ENCODE measurements around the gene RNF220.
"Not testable (repeated sequence)": the region's sequence is repeated elsewhere in the genome, so short reads cannot be mapped to it uniquely, and the experiment has no call there.

RNF220 gene

GRCh38 chr1:44684525-44684924 is 279.5 kb downstream of the RNF220 start:
- peak; percentile 69 for DNase-seq

- DNase-seq, result no peak
Measured at GRCh38 chr1:44685218-44685617, 280.2 kb downstream of the RNF220 start.

DNA sequence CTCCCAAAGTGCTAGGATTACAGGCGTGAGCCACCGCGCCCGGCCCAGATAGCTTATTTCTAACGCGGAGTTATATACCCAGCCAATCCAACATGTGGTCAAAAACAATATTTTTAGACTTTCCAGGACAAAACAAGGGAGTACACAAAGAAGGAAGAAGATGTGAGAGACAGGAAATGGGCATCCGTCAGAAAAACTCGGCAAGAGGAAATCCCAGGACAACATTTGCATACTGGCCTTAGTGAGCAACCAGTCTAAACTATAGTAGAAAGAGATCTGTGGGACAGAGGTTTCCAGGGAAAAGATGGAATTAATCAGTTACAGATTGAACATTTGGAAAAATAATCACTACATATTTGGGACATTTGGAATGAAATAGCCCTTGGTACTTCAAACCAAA is 280.8 kb downstream of the RNF220 start:
- no peak for DNase-seq

GRCh38 chr1:44688760-44689446 is 283.8 kb downstream of the RNF220 start:
- no peak for DNase-seq

GRCh38 chr1:44689447-44689765 is 284.4 kb downstream of the RNF220 start:
- DNase-seq, result no peak

DNA sequence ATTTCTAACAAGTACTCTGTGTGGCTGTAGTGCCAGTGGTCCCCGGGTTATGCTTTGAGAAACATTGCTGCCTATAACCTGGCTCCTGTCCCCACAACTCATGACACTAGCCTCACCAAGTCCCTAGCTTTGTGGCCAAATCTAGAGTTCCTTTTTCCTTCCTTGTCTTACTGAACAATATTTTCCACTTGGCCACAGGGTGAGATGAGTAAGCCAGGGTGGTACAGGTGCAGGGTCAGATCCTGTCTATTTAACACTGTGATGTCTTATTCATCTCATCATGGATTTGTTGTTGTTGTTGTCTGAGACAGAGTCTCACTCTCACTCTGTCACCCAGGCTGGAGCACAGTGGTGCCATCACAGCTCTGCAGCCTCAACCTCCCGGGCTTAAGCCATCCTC is 288.1 kb downstream of the RNF220 start:
- DNase-seq, result no peak

DNA sequence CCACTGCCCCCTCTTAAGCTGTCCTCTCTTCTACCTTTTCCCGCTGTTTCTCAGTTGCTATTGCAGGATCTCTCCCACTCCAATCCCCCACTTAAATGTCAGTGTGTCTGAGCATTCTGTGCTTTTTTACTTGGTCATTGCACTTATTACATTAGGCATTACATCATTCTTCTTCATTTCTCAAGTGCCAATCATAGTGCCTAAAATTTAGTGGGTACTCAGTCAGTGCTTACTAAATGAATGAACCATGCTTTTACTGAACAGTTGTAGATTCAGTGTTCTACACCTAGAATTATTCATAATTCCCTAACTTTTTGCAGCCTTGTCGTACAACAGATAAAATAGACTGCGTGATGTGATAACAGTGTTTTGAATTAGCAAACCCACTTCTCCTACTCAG is 288.8 kb downstream of the RNF220 start:
- no peak for DNase-seq

GRCh38 chr1:44694863-44695478 is 289.9 kb downstream of the RNF220 start:
- DNase-seq, result no peak

- no peak for DNase-seq
Measured at GRCh38 chr1:44695671-44696070, 290.6 kb downstream of the RNF220 start.

DNA sequence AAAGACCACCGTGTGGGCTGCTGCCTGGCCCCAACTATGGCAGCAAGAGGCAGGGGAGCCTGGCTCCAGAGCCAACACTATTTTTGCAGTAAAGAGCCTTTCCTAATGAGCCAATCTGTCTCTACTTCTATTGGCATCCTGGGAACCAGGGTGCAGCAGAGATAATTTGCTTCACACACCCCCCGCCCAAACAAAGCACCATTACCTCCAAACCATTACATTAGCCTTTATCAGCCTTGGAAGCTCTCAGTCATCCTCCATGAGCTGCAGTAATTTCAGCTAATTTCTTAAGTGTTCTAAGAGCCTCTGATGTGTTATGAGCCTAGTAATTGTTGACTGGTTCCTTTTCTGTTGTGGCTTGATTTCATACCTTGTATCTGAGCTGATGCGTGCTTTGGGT is 291.0 kb downstream of the RNF220 start:
- DNase-seq, result no peak

- DNase-seq, result peak; percentile 42
Measured at GRCh38 chr1:44696789-44697345, 291.8 kb downstream of the RNF220 start.

- DNase-seq, result no peak
Measured at GRCh38 chr1:44698138-44698537, 293.1 kb downstream of the RNF220 start.

- DNase-seq, result not testable (repeated sequence)
Measured at GRCh38 chr1:44699375-44699774, 294.3 kb downstream of the RNF220 start.

GRCh38 chr1:44700573-44700972 is 295.5 kb downstream of the RNF220 start:
- no peak for DNase-seq

DNA sequence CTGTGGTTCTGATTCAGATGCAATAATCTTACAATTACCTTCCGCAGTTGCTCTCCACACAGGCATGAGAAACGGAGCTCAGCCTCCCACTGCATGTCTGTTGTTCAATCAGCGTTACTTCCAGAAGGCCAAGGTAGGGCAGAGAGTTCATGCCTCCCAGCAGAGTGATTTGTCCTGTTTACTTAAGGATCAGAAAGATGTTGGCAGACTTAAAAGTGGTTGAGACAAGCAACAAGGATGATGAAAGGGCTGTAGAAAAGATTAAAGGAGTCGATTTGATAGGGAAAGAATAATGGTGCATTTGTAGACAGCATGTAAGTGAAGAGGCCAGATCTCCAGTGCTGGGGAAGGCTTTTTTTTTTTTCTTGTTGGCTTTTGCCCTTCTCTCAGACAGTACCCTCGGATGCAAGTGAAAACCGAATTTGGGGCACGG is 296.1 kb downstream of the RNF220 start:
- no peak for DNase-seq

Data from GDM1 (cell line).